H1 (cell line): ENCODE results near the gene ROBO2. TPM values are rescaled to one million over a fixed set of nuclear protein-coding genes. Genes with fewer than 3 reads are reported as not detected.

ENCODE experiments used
- CTCF ChIA-PET: fragments of 300-600 bp; sonication (Branson Sonifier 250); formaldehyde crosslinking; loops from one replicate; lab custom pipeline; 2021; ENCODE audit not compliant: partially characterized antibody; lab: Charles Lee
- POLR2A ChIA-PET: fragments of 300-600 bp; sonication (Branson Sonifier 250); formaldehyde crosslinking; loops from one replicate; lab custom pipeline; 2021; ENCODE audit warnings: inconsistent platforms; ENCODE audit not compliant: partially characterized antibody; lab: Charles Lee
- DNase-seq, 2 experiments: peaks; one replicate each; pipeline versions ENCODE4 v3.0.0 to v3.0.0-alpha.2; 2010 to 2022; ENCODE audit warnings: low spot score in 2 of 2, low read depth in 1 of 2, mixed read lengths in 1 of 2
- FAIRE-seq: peaks from 2 replicates; lab custom pipeline; 2011; peaks lifted over from hg19 to GRCh38; lab: Jason Lieb, UNC
- H2AFZ ChIP-seq: 2 replicates; pipeline ENCODE4 v1.8.1; 2012; ENCODE audit warnings: low read length, inconsistent platforms
- H2AK5ac ChIP-seq: 2 replicates; pipeline ENCODE4 v1.6.1; 2013; ENCODE audit warnings: low read depth, low read length
- H2BK120ac ChIP-seq: replicated peaks from 2 replicates; pipeline ENCODE3; 2013; ENCODE audit warnings: low read depth, low read length, inconsistent platforms
- H2BK12ac ChIP-seq: 2 replicates; pipeline ENCODE4 v1.6.1; 2013; ENCODE audit warnings: low read depth, low read length
- H2BK15ac ChIP-seq: 2 replicates; pipeline ENCODE4 v1.6.1; 2013; ENCODE audit warnings: low read length
- H2BK20ac ChIP-seq: 2 replicates; pipeline ENCODE4 v1.6.1; 2013; ENCODE audit warnings: low read length
- H2BK5ac ChIP-seq: 2 replicates; pipeline ENCODE4 v1.6.1; 2013; ENCODE audit warnings: low read depth, low read length
- H3K14ac ChIP-seq: 2 replicates; pipeline ENCODE4 v1.6.1; 2013; ENCODE audit warnings: inconsistent platforms; ENCODE audit not compliant: insufficient read length
- H3K18ac ChIP-seq: 2 replicates; pipeline ENCODE4 v1.6.1; 2013; ENCODE audit warnings: low read length; ENCODE audit errors: extremely low read depth
- H3K23ac ChIP-seq: 2 replicates; pipeline ENCODE4 v1.6.1; 2013; ENCODE audit warnings: inconsistent platforms; ENCODE audit not compliant: insufficient read length
- H3K23me2 ChIP-seq: 2 replicates; pipeline ENCODE4 v1.6.1; 2013; ENCODE audit warnings: low read depth, low read length
- H3K27ac ChIP-seq: 2 replicates; pipeline ENCODE4 v1.6.1; 2011; ENCODE audit warnings: low read depth, low read length, inconsistent platforms
- H3K27me3 ChIP-seq, 4 experiments: replicated peaks in 1 of 4; 1 replicate in 1 of 4; 2 replicates in 3 of 4; pipeline versions ENCODE4 v1.6.1 to v1.8.1; 2011 to 2013; ENCODE audit warnings: low read length in 3 of 4, mild to moderate bottlenecking in 3 of 4, inconsistent platforms in 2 of 4, mixed read lengths in 2 of 4, moderate library complexity in 1 of 4; ENCODE audit not compliant: control insufficient read depth in 3 of 4, insufficient read depth in 3 of 4; ENCODE audit errors: extremely low read depth in 1 of 4
- H3K36me3 ChIP-seq, 4 experiments: 2 replicates each; pipeline versions ENCODE4 v1.6.1 to v1.8.1; 2011 to 2013; ENCODE audit warnings: mild to moderate bottlenecking in 4 of 4, low read length in 3 of 4, moderate library complexity in 2 of 4, control low read depth in 1 of 4, inconsistent platforms in 1 of 4; ENCODE audit not compliant: insufficient read depth in 4 of 4, control insufficient read depth in 2 of 4
- H3K4ac ChIP-seq: replicated peaks from 2 replicates; pipeline ENCODE3; 2013; ENCODE audit warnings: low read length, low read depth, mixed read lengths, inconsistent platforms; ENCODE audit not compliant: insufficient read length
- H3K4me1 ChIP-seq, 4 experiments: replicated peaks in 1 of 4; 1 replicate in 1 of 4; 2 replicates in 3 of 4; pipeline versions ENCODE4 v1.6.1 to v1.8.1; 2011 to 2013; ENCODE audit warnings: low read length in 3 of 4, inconsistent platforms in 2 of 4, mixed read lengths in 1 of 4; ENCODE audit not compliant: insufficient read depth in 4 of 4, control insufficient read depth in 3 of 4
- H3K4me2 ChIP-seq, 2 experiments: 2 replicates each; pipeline versions ENCODE4 v1.6.1 to v1.8.1; 2011 to 2013; ENCODE audit warnings: low read depth in 2 of 2, low read length in 2 of 2, control low read depth in 1 of 2, inconsistent platforms in 1 of 2, mild to moderate bottlenecking in 1 of 2; ENCODE audit not compliant: insufficient read depth in 1 of 2
- H3K4me3 ChIP-seq, 4 experiments: fragments of 200-600, 300-600 bp in 1 of 4; sonication (generic), shearing (Covaris generic), sonication (Bioruptor Twin) in 1 of 4; 2 replicates each; pipeline versions ENCODE4 v1.5.1 to v1.8.1; 2011 to 2016; ENCODE audit warnings: low read length in 4 of 4, low read depth in 3 of 4, control low read depth in 2 of 4, inconsistent platforms in 2 of 4, mild to moderate bottlenecking in 2 of 4, mixed read lengths in 1 of 4, moderate library complexity in 1 of 4; ENCODE audit not compliant: insufficient read depth in 2 of 4; ENCODE audit errors: extremely low read depth in 1 of 4
- H3K56ac ChIP-seq: replicated peaks from 2 replicates; pipeline ENCODE3; 2013; ENCODE audit warnings: low read depth, mild to moderate bottlenecking, mixed read lengths, low read length, inconsistent platforms; ENCODE audit not compliant: insufficient read length
- H3K79me1 ChIP-seq: 2 replicates; pipeline ENCODE4 v1.6.1; 2013; ENCODE audit warnings: low read depth, low read length, control low read depth
- H3K79me2 ChIP-seq, 2 experiments: 2 replicates each; pipeline versions ENCODE4 v1.6.1 to v1.8.1; 2012 to 2013; ENCODE audit warnings: low read length in 2 of 2, mild to moderate bottlenecking in 2 of 2, inconsistent platforms in 1 of 2; ENCODE audit not compliant: insufficient read depth in 2 of 2, control insufficient read depth in 1 of 2
- H3K9ac ChIP-seq, 4 experiments: replicated peaks in 1 of 4; 1 replicate in 1 of 4; 2 replicates in 3 of 4; pipeline versions ENCODE4 v1.6.1 to v1.8.1; 2011 to 2013; ENCODE audit warnings: low read depth in 3 of 4, low read length in 3 of 4, control low read depth in 2 of 4, mild to moderate bottlenecking in 2 of 4, moderate library complexity in 2 of 4, inconsistent platforms in 1 of 4; ENCODE audit errors: extremely low read depth in 1 of 4
- H3K9me3 ChIP-seq, 2 experiments: 2 replicates each; pipeline versions ENCODE4 v1.6.1 to v1.8.1; 2012 to 2013; ENCODE audit warnings: mild to moderate bottlenecking in 2 of 2, moderate library complexity in 2 of 2, control low read depth in 1 of 2, inconsistent platforms in 1 of 2, low read depth in 1 of 2, low read length in 1 of 2, mixed read lengths in 1 of 2; ENCODE audit not compliant: insufficient read depth in 2 of 2
- H4K20me1 ChIP-seq, 2 experiments: replicated peaks in 1 of 2; 2 replicates each; pipeline versions ENCODE3 to v1.8.1; 2011 to 2013; ENCODE audit warnings: inconsistent platforms in 2 of 2, low read length in 2 of 2, mild to moderate bottlenecking in 1 of 2; ENCODE audit not compliant: insufficient read depth in 2 of 2, control insufficient read depth in 1 of 2
- H4K5ac ChIP-seq: 2 replicates; pipeline ENCODE4 v1.6.1; 2013; ENCODE audit warnings: low read length, low read depth, mixed read lengths, inconsistent platforms; ENCODE audit not compliant: insufficient read length
- H4K8ac ChIP-seq: 2 replicates; pipeline ENCODE4 v1.8.0; 2013; ENCODE audit warnings: mild to moderate bottlenecking, moderate library complexity, low read length, inconsistent platforms; ENCODE audit not compliant: insufficient read depth; ENCODE audit errors: extremely low read depth
- H4K91ac ChIP-seq: replicated peaks from 2 replicates; pipeline ENCODE3; 2013; ENCODE audit warnings: low read length, mixed read lengths, inconsistent platforms; ENCODE audit not compliant: insufficient read length
- CEBPB ChIP-seq: IDR thresholded peaks from 2 replicates; pipeline ENCODE4 v1.6.1; 2012; ENCODE audit warnings: low read depth, low read length
- JUN ChIP-seq: IDR thresholded peaks from 2 replicates; pipeline ENCODE4 v1.6.1; 2011; ENCODE audit warnings: low read depth, mild to moderate bottlenecking, improper control_type of control experiment, low read length
- SAP30 ChIP-seq: fragments of 300-600 bp; sonication (generic); IDR thresholded peaks from 2 replicates; pipeline ENCODE4 v1.7.1; 2012; ENCODE audit warnings: low read length, moderate library complexity, mild to moderate bottlenecking, inconsistent platforms; ENCODE audit not compliant: insufficient read depth, insufficient replicate concordance
- WGBS, 2 experiments: shearing (Covaris generic) in 1 of 2; methylation state at CpG; one replicate each; pipeline versions ENCODE4 v1.1.6 to v1.1.7; 2013 to 2015; ENCODE audit warnings: low lambda C conversion rate in 2 of 2, mixed read lengths in 2 of 2, inconsistent platforms in 1 of 2, low coverage in 1 of 2, missing lambda C conversion rate in 1 of 2; ENCODE audit not compliant: insufficient replicate concordance in 2 of 2, insufficient coverage in 1 of 2, insufficient read length in 1 of 2; ENCODE audit errors: extremely low coverage in 1 of 2, missing lambda C conversion rate in 1 of 2; 5-methylcytosine and 5-hydroxymethylcytosine counted together
- polyA plus RNA-seq, 7 experiments: library from polyadenylated mRNA; depleted of rRNA in 3 of 7; stranded (reverse) in 5 of 7; unstranded in 2 of 7; fragments of >200 nt in 5 of 7; fragments of 200-250 nt in 2 of 7; gene quantifications; 1 replicate in 5 of 7; 2 replicates in 1 of 7; 4 replicates in 1 of 7; pipeline versions ENCODE4 v1.2.1 to v1.2.3, GENCODE V29; 2011 to 2013; ENCODE audit warnings: missing spikeins in 2 of 7, mixed read lengths in 2 of 7
- total RNA-seq: library from RNA; stranded (reverse); fragmentation: NEBNext Ultra II Directional; extraction: Animal tissue kit (Norgen Biotek cat#: 25700); gene quantifications from 2 replicates; pipeline ENCODE4 v1.2.1, GENCODE V29; 2021

Gene ROBO2
- total and polyA plus RNA-seq, 2 of the 8 experiments (the other 6 are each of a cell fraction or from before 2014, with no cell fraction given), result 1.5 to 2.9 TPM

GRCh38 chr3:77186728-77187127, 146.8 kb downstream of the ROBO2 start:
- no peak overlapping the region for H4K91ac ChIP-seq
- POLR2A ChIA-PET, result no interaction called here
- no peak overlapping the region for H2BK120ac ChIP-seq
- peaks cover 0 to 1% (median 0%) of the 10 kb centered on the region in 4 experiments; a peak in 1 of 7 replicates for H3K27me3 ChIP-seq
- no peak overlapping the region for H4K5ac ChIP-seq
- H3K4me1 ChIP-seq, result peaks cover 0 to 2% (median 0%) of the 10 kb centered on the region in 4 experiments; a peak in 1 of 7 replicates
- no peaks in the 10 kb centered on the region for H3K23me2 ChIP-seq
- no peaks in the 10 kb centered on the region for H3K36me3 ChIP-seq
- no peak overlapping the region for H3K14ac ChIP-seq
- H3K79me1 ChIP-seq, result no peaks in the 10 kb centered on the region
- no peak overlapping the region for H3K4me2 ChIP-seq
- H4K8ac ChIP-seq, result no peak overlapping the region
- CTCF ChIA-PET, result interaction anchor here (0.6 to 1.4 kb wide), 3 partner anchors 66 to 133 kb away, joined by 3 to 5 read pairs (median 3); no protein-coding TSS in a partner anchor
- no peak overlapping the region for H2BK12ac ChIP-seq
- H3K79me2 ChIP-seq, result no peaks in the 10 kb centered on the region
- FAIRE-seq (no peak), DNase-seq (no peak)
- no peak overlapping the region for H2BK15ac ChIP-seq
- H3K23ac ChIP-seq, result no peak overlapping the region
- TF ChIP-seq SAP30, result no peak
- TF ChIP-seq CEBPB, result 0 out of 2 replicates have a peak, but pooled peaks have one; percentile 3
- no peak for TF ChIP-seq JUN
- H4K20me1 ChIP-seq, result no peaks in the 10 kb centered on the region
- H3K4ac ChIP-seq, result no peak overlapping the region
- H2AK5ac ChIP-seq, result no peak overlapping the region
- H2BK20ac ChIP-seq, result no peak overlapping the region
- 74% methylated on average over 4 of the region's 4 CpGs; no CpG with 5 or more reads in 1 of the 2 experiments for WGBS, 2 experiments
- no peaks in the 10 kb centered on the region for H3K9me3 ChIP-seq
- no peak overlapping the region for H2BK5ac ChIP-seq
- no peak overlapping the region for H3K9ac ChIP-seq
- no peak overlapping the region for H2AFZ ChIP-seq
- no peak overlapping the region for H3K4me3 ChIP-seq
- H3K18ac ChIP-seq, result no peak overlapping the region
- H3K27ac ChIP-seq, result no peak overlapping the region
- H3K56ac ChIP-seq, result no peak overlapping the region
